K562 (cell line): ENCODE measurements around the gene LRRC14B. TPM values are rescaled to one million over a fixed set of nuclear protein-coding genes. Genes with fewer than 3 reads are reported as not detected.

Experiments
- ATAC-seq: fragments of 200-7000 bp; cut with Tn5 transposase; 3 replicates; pipeline ENCODE4 v1.9.1; 2020; ENCODE audit warnings: moderate library complexity
- BruUV-seq: library from RNA; stranded (reverse); fragments of 400-500 nt; replicated peaks from 2 replicates; lab custom pipeline; 2021; lab: Mats Ljungman, UMichigan
- CTCF ChIA-PET: fragments of 300-600 bp; formaldehyde crosslinking; extraction: SDS; loops from one replicate; lab custom pipeline; 2021; ENCODE audit warnings: low intra/inter-chr PET ratio; lab: Yijun Ruan, JAX
- POLR2A ChIA-PET: fragments of 300-600, 350-650 bp; sonication (Branson Sonifier 250); formaldehyde crosslinking; extraction: SDS; loops from one replicate; lab custom pipeline; 2021; ENCODE audit warnings: antibody characterized with exemption, inconsistent platforms; lab: Yijun Ruan, JAX
- DNase-seq, 4 experiments: peaks; one replicate each; pipeline versions ENCODE4 v3.0.0 to v3.0.0-alpha.2; 2011 to 2018; ENCODE audit warnings: low spot score in 3 of 4, mixed read lengths in 3 of 4; ENCODE audit errors: extremely low read depth in 1 of 4
- FAIRE-seq: peaks from 2 replicates; lab custom pipeline; 2011; peaks lifted over from hg19 to GRCh38; lab: Jason Lieb, UNC
- H2AFZ ChIP-seq: 2 replicates; pipeline ENCODE4 v1.6.0; 2011; ENCODE audit warnings: low read depth, low read length, control low read depth, inconsistent platforms
- H3K27ac ChIP-seq: fragments of 200-600 bp; 3 replicates; pipeline ENCODE4 v1.8.0; 2011; ENCODE audit warnings: low read depth, mild to moderate bottlenecking, control low read depth, inconsistent platforms, low read length, moderate library complexity, mixed read lengths; ENCODE audit errors: extremely low read depth
- H3K27me3 ChIP-seq, 2 experiments: fragments of 300-600 bp in 1 of 2; 2 replicates in 1 of 2; 3 replicates in 1 of 2; pipeline versions ENCODE4 v1.6.0 to v1.8.0; 2011; ENCODE audit warnings: inconsistent platforms in 2 of 2, low read length in 2 of 2, mild to moderate bottlenecking in 1 of 2, mixed read lengths in 1 of 2, moderate library complexity in 1 of 2; ENCODE audit not compliant: control insufficient read depth in 2 of 2, insufficient read depth in 2 of 2
- H3K36me3 ChIP-seq: fragments of 300-600 bp; 3 replicates; pipeline ENCODE4 v1.8.0; 2011; ENCODE audit warnings: mild to moderate bottlenecking, low read length, inconsistent platforms; ENCODE audit not compliant: control insufficient read depth, insufficient read depth
- H3K4me1 ChIP-seq, 2 experiments: fragments of 200-600 bp in 1 of 2; replicated peaks in 1 of 2; 2 replicates in 1 of 2; 3 replicates in 1 of 2; pipeline versions ENCODE4 v1.5.1 to v1.8.0; 2011; ENCODE audit warnings: inconsistent platforms in 2 of 2, low read length in 2 of 2, mild to moderate bottlenecking in 1 of 2, mixed read lengths in 1 of 2, moderate library complexity in 1 of 2; ENCODE audit not compliant: control insufficient read depth in 2 of 2, insufficient read depth in 2 of 2
- H3K4me2 ChIP-seq: 2 replicates; pipeline ENCODE4 v1.6.1; 2011; ENCODE audit warnings: low read length, control low read depth, inconsistent platforms, mixed read lengths; ENCODE audit not compliant: insufficient read depth
- H3K4me3 ChIP-seq: fragments of 200-600 bp; sonication (generic), shearing (Covaris generic); 2 replicates; pipeline ENCODE4 v1.5.1; 2016; ENCODE audit warnings: control low read depth, inconsistent platforms
- H3K79me2 ChIP-seq: fragments of 200-600 bp; 3 replicates; pipeline ENCODE4 v1.8.0; 2011; ENCODE audit warnings: low read length, inconsistent platforms; ENCODE audit not compliant: control insufficient read depth, insufficient read depth
- H3K9ac ChIP-seq, 2 experiments: 2 replicates each; pipeline versions ENCODE4 v1.6.0 to v1.6.1; 2011; ENCODE audit warnings: low read depth in 2 of 2, low read length in 2 of 2, control low read depth in 1 of 2, inconsistent platforms in 1 of 2, mild to moderate bottlenecking in 1 of 2, mixed read lengths in 1 of 2; ENCODE audit not compliant: insufficient read depth in 1 of 2
- H3K9me1 ChIP-seq: one replicate; pipeline ENCODE4 v1.6.0; 2011; ENCODE audit warnings: inconsistent platforms, mild to moderate bottlenecking, low read length, moderate library complexity; ENCODE audit not compliant: control insufficient read depth, insufficient read depth
- H3K9me3 ChIP-seq: replicated peaks from 2 replicates; pipeline ENCODE4 v1.5.1; 2011; ENCODE audit warnings: low read depth, low read length, inconsistent platforms; ENCODE audit not compliant: control insufficient read depth, insufficient read depth
- H4K20me1 ChIP-seq: replicated peaks from 2 replicates; pipeline ENCODE4 v1.6.1; 2011; ENCODE audit warnings: low read length, inconsistent platforms, mixed read lengths; ENCODE audit not compliant: control insufficient read depth, insufficient read depth
- FOXM1 ChIP-seq, 2 experiments: fragments of 450-650 bp in 1 of 2; sonication (generic) in 1 of 2; formaldehyde crosslinking in 1 of 2; IDR thresholded peaks; 2 replicates each; pipeline versions ENCODE4 v1.6.1 to v1.9.0; 2017 to 2022; ENCODE audit warnings: low read depth in 2 of 2, mild to moderate bottlenecking in 2 of 2, missing genetic modification reagents in 1 of 2, moderate library complexity in 1 of 2
- HSF4 ChIP-seq: fragments of 250-450 bp; sonication (Bioruptor Pico); IDR thresholded peaks from 2 replicates; pipeline ENCODE4 v2.1.2; 2022; ENCODE audit warnings: mild to moderate bottlenecking, moderate library complexity, borderline replicate concordance
- KDM4B ChIP-seq, 2 experiments: fragments of 450-650 bp in 1 of 2; sonication (generic) in 1 of 2; IDR thresholded peaks; 2 replicates each; pipeline ENCODE4 v1.6.1; 2016 to 2017; ENCODE audit warnings: borderline replicate concordance in 2 of 2, antibody characterized with exemption in 1 of 2, low read depth in 1 of 2, mild to moderate bottlenecking in 1 of 2
- MAFF ChIP-seq: IDR thresholded peaks from 2 replicates; pipeline ENCODE4 v1.6.1; 2012; ENCODE audit warnings: low read length, improper control_type of control experiment
- MTA2 ChIP-seq: fragments of 450-650 bp; IDR thresholded peaks from 2 replicates; pipeline ENCODE4 v1.6.1; 2016; ENCODE audit warnings: low read depth
- NCOA1 ChIP-seq: fragments of 450-650 bp; IDR thresholded peaks from 2 replicates; pipeline ENCODE4 v1.6.1; 2016; ENCODE audit warnings: low read depth
- NONO ChIP-seq, 2 experiments: fragments of 200-400 bp in 1 of 2; fragments of 450-650 bp in 1 of 2; formaldehyde crosslinking in 1 of 2; IDR thresholded peaks; 2 replicates each; pipeline ENCODE4 v1.6.1; 2017; ENCODE audit warnings: low read depth in 2 of 2, mild to moderate bottlenecking in 2 of 2, moderate library complexity in 2 of 2, low read length in 1 of 2
- NR2C1 ChIP-seq, 2 experiments: fragments of 450-650 bp; IDR thresholded peaks; 2 replicates each; pipeline ENCODE4 v1.6.1; 2017; ENCODE audit warnings: mild to moderate bottlenecking in 2 of 2, antibody characterized with exemption in 1 of 2, inconsistent platforms in 1 of 2, missing compliant biosample characterization in 1 of 2, missing genetic modification characterization in 1 of 2
- SP2 ChIP-seq: IDR thresholded peaks from 2 replicates; pipeline ENCODE4 v1.6.1; 2011; ENCODE audit warnings: mild to moderate bottlenecking, low read depth, low read length, moderate library complexity; ENCODE audit not compliant: poor library complexity, severe bottlenecking; ENCODE audit errors: extremely low read depth
- WGBS: fragments of 100-300 bp; shearing (Covaris generic); methylation state at CpG from one replicate; pipeline ENCODE4 v1.1.6; 2016; ENCODE audit warnings: low coverage, mixed read lengths; ENCODE audit not compliant: insufficient coverage; ENCODE audit errors: missing lambda C conversion rate; 5-methylcytosine and 5-hydroxymethylcytosine counted together
- in situ Hi-C: fragments of 300-500 bp; cut with MboI; formaldehyde crosslinking; loops from 4 replicates; pipeline ENCODE4 v1.15.0; 2018; ENCODE audit warnings: inconsistent platforms, mixed read lengths
- intact Hi-C: fragments of 100-400 bp; cut with micrococcal nuclease; formaldehyde crosslinking; loops from 2 replicates; pipeline ENCODE4 v1.14.2; 2022
- polyA plus RNA-seq, 8 experiments: library from polyadenylated mRNA; depleted of rRNA in 4 of 8; stranded (reverse) in 5 of 8; unstranded in 3 of 8; fragments of >200 nt; fragmentation: Nextera tagmentation in 2 of 8; fragmentation: Illumina TruSeq in 1 of 8; extraction: Ambion mirVana in 2 of 8; extraction: Trizol in 1 of 8; gene quantifications; 2 replicates each; pipeline versions ENCODE4 v1.2.1 to v1.2.3, GENCODE V29; 2011 to 2014; ENCODE audit warnings: inconsistent platforms in 1 of 8, missing spikeins in 1 of 8
- total RNA-seq, 7 experiments: library from RNA; depleted of rRNA in 6 of 7; stranded (reverse); fragments of >200 nt in 6 of 7; fragmentation: Illumina TruSeq in 2 of 7; extraction: Trizol in 2 of 7; gene quantifications; 2 replicates each; pipeline versions ENCODE4 v1.2.1 to v1.2.3, GENCODE V29; 2011 to 2021; ENCODE audit warnings: low replicate concordance in 1 of 7
- TF ChIP-seq, protein P1 (sequence below): fragments of 450-650 bp; IDR thresholded peaks from 2 replicates; pipeline ENCODE4 v1.6.1; 2016; ENCODE audit warnings: missing biosample characterization, missing genetic modification characterization
- TF ChIP-seq, protein P2 (sequence below): fragments of 450-650 bp; formaldehyde crosslinking; IDR thresholded peaks from 2 replicates; pipeline ENCODE4 v1.4.0; 2020; ENCODE audit warnings: mild to moderate bottlenecking, mixed read lengths
- TF ChIP-seq, protein P3 (sequence below): fragments of 250-450 bp; sonication (Bioruptor Pico); IDR thresholded peaks from 2 replicates; pipeline ENCODE4 v1.8.0; 2021; ENCODE audit warnings: mild to moderate bottlenecking, moderate library complexity
- TF ChIP-seq, protein P4 (sequence below), 3 experiments: IDR thresholded peaks in 2 of 3; conservative IDR thresholded peaks in 1 of 3; 2 replicates each; pipeline ENCODE4 v1.5.1; 2011 to 2012; ENCODE audit warnings: low read length in 3 of 3, mild to moderate bottlenecking in 3 of 3, control low read depth in 2 of 3, improper control_type of control experiment in 1 of 3, inconsistent platforms in 1 of 3, low read depth in 1 of 3, mixed read lengths in 1 of 3, moderate library complexity in 1 of 3; ENCODE audit not compliant: insufficient read depth in 2 of 3
- TF ChIP-seq, protein P5 (sequence below): fragments of 250-450 bp; sonication (Bioruptor Pico); IDR thresholded peaks from 2 replicates; pipeline ENCODE4 v1.4.0; 2020; ENCODE audit warnings: mild to moderate bottlenecking

LRRC14B gene
- total and polyA plus RNA-seq, 9 of the 15 experiments (the other 6 are each of a cell fraction or from before 2014, with no cell fraction given): not detected

DNA sequence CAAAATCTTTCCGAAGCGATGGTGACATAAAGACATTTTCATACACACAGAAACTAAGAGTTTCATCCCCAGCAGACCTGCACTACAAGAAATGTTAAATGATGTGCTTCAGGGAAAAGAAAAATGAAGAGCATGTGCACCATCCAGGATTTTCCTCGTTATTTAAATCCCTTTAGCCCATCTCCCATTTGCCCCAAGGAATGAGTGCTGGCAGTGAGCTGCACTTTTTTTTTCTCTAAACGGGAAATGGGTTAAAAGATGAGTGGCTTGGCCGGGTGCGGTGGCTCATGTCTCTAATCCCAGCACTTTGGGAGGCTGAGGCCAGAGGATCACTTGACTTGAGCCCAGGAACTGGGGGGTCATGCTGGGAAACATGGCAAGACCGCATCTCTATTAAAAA lies 6.8 kb upstream of the LRRC14B start:
- no peaks in the 10 kb centered on the region for H3K36me3 ChIP-seq
- H3K9me3 ChIP-seq: no peaks in the 10 kb centered on the region
- intact Hi-C loops: no loop called here
- no peaks in the 10 kb centered on the region for H3K79me2 ChIP-seq
- no peaks in the 10 kb centered on the region for H3K9me1 ChIP-seq
- in situ Hi-C loops: no loop called here
- WGBS: 6% methylated on average over 7 of the region's 7 CpGs
- peaks cover 0 to 37% of the 10 kb centered on the region in 2 experiments; a peak in 2 of 5 replicates for H3K4me1 ChIP-seq
- peaks cover 35% of the 10 kb centered on the region; the same call in 1 of the 2 replicates for H4K20me1 ChIP-seq
- no peak overlapping the region for H3K27ac ChIP-seq
- no peak for ATAC-seq
- no peak overlapping the region for H3K4me2 ChIP-seq
- FAIRE-seq: no peak
- CTCF ChIA-PET: no interaction called here
- no peak overlapping the region for H2AFZ ChIP-seq
- POLR2A ChIA-PET: interaction anchor here (0.6 kb wide), 1 partner anchor 1007 kb away, joined by 3 read pairs; no protein-coding TSS in a partner anchor
- no peak overlapping the region for H3K4me3 ChIP-seq
- no peak overlapping the region for H3K9ac ChIP-seq
- BruUV-seq: no TSS peak
- peaks cover 54 to 87% of the 10 kb centered on the region in 2 experiments for H3K27me3 ChIP-seq
- no peak for DNase-seq
- TF ChIP-seq MAFF (no peak), KDM4B (IDR thresholded peaks at IDR 0.05; ENCODE audit: borderline replicate concordance in 2 of 2, low read depth in 1 of 2) (no peak), MTA2 (no peak), NONO (IDR thresholded peaks at IDR 0.05; ENCODE audit: low read depth in 2 of 2, low read length in 1 of 2) (no peak), NR2C1 (IDR thresholded peaks at IDR 0.05) (no peak), NR2C1 (tag; IDR thresholded peaks at IDR 0.05) (no peak), SP2 (no peak), HSF4 (CRISPR knock-in tag) (no peak), NCOA1 (no peak), FOXM1 (IDR thresholded peaks at IDR 0.05; ENCODE audit: low read depth) (no peak), FOXM1 (CRISPR knock-in tag; IDR thresholded peaks at IDR 0.05; ENCODE audit: low read depth) (no peak)
- TF ChIP-seq, protein P1, sequence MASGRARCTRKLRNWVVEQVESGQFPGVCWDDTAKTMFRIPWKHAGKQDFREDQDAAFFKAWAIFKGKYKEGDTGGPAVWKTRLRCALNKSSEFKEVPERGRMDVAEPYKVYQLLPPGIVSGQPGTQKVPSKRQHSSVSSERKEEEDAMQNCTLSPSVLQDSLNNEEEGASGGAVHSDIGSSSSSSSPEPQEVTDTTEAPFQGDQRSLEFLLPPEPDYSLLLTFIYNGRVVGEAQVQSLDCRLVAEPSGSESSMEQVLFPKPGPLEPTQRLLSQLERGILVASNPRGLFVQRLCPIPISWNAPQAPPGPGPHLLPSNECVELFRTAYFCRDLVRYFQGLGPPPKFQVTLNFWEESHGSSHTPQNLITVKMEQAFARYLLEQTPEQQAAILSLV: no peak
- TF ChIP-seq, protein P2, sequence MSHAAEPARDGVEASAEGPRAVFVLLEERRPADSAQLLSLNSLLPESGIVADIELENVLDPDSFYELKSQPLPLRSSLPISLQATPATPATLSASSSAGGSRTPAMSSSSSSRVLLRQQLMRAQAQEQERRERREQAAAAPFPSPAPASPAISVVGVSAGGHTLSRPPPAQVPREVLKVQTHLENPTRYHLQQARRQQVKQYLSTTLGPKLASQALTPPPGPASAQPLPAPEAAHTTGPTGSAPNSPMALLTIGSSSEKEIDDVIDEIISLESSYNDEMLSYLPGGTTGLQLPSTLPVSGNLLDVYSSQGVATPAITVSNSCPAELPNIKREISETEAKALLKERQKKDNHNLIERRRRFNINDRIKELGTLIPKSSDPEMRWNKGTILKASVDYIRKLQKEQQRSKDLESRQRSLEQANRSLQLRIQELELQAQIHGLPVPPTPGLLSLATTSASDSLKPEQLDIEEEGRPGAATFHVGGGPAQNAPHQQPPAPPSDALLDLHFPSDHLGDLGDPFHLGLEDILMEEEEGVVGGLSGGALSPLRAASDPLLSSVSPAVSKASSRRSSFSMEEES: no peak
- TF ChIP-seq, protein P3, sequence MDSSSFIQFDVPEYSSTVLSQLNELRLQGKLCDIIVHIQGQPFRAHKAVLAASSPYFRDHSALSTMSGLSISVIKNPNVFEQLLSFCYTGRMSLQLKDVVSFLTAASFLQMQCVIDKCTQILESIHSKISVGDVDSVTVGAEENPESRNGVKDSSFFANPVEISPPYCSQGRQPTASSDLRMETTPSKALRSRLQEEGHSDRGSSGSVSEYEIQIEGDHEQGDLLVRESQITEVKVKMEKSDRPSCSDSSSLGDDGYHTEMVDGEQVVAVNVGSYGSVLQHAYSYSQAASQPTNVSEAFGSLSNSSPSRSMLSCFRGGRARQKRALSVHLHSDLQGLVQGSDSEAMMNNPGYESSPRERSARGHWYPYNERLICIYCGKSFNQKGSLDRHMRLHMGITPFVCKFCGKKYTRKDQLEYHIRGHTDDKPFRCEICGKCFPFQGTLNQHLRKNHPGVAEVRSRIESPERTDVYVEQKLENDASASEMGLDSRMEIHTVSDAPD (CRISPR knock-in tag): no peak
- TF ChIP-seq, protein P4, sequence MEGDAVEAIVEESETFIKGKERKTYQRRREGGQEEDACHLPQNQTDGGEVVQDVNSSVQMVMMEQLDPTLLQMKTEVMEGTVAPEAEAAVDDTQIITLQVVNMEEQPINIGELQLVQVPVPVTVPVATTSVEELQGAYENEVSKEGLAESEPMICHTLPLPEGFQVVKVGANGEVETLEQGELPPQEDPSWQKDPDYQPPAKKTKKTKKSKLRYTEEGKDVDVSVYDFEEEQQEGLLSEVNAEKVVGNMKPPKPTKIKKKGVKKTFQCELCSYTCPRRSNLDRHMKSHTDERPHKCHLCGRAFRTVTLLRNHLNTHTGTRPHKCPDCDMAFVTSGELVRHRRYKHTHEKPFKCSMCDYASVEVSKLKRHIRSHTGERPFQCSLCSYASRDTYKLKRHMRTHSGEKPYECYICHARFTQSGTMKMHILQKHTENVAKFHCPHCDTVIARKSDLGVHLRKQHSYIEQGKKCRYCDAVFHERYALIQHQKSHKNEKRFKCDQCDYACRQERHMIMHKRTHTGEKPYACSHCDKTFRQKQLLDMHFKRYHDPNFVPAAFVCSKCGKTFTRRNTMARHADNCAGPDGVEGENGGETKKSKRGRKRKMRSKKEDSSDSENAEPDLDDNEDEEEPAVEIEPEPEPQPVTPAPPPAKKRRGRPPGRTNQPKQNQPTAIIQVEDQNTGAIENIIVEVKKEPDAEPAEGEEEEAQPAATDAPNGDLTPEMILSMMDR (IDR thresholded peaks at IDR 0.05 in 2 of 3, conservative IDR thresholded peaks at IDR 0.05 in 1 of 3; ENCODE audit: insufficient read depth in 2 of 3, low read depth in 1 of 3, low read length in 3 of 3): no peak
- TF ChIP-seq, protein P5, sequence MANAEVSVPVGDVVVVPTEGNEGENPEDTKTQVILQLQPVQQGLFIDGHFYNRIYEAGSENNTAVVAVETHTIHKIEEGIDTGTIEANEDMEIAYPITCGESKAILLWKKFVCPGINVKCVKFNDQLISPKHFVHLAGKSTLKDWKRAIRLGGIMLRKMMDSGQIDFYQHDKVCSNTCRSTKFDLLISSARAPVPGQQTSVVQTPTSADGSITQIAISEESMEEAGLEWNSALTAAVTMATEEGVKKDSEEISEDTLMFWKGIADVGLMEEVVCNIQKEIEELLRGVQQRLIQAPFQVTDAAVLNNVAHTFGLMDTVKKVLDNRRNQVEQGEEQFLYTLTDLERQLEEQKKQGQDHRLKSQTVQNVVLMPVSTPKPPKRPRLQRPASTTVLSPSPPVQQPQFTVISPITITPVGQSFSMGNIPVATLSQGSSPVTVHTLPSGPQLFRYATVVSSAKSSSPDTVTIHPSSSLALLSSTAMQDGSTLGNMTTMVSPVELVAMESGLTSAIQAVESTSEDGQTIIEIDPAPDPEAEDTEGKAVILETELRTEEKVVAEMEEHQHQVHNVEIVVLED: no peak
